ENCODE data around the gene TMCC1. TPM values are rescaled to one million over a fixed set of nuclear protein-coding genes. Genes with fewer than 3 reads are reported as not detected.

The TMCC1 gene
- total RNA-seq, 4 donors from 2014 or later = 4.1 to 21.8 (median 14.5) TPM

DNA sequence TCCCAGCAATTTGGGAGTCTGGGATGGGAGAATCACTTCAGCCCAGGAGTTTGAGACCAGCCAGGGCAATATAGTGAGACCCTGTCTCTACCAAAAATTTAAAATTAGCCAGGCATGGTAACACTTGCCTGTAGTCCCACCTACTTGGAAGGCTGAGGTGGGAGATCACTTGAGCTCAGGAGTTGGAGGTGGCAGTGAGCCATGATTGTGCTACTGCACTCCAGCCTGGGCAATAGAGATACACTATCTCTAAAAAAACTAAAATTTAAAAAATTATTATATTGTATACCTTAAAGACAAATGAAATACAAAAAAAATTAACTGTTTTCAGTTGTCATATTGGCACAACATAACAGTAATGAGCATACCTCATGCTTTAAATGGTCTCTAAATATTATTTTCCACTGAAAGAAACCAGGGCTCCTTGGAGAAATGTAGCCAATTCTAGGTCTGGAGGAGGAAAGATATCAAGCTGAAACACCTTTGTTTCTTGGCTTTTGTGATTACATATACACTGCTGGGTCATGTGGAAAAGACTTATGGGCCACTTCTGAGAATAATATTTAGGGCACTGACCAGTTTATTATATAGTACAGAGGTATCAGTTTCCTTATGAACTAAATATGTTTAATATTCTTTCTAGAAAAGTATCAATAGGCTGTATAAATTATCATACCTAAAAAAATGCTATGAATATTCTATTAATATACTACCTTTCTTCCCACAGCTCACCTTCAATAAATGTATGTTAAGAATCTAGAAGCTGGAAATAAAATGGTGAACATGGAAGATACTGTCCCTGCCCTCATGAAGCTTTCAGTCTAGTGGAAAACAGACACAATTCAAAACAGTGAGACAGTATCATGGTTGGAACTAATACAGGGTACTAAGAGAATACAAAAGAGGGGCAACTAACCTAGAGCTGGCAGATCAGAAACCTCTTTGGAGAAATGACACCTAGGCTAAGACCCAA is 119.5 kb downstream of the TMCC1 start:
- H3K27ac ChIP-seq = no peak overlapping the region
- TF ChIP-seq POLR2AphosphoS5 (IDR thresholded peaks at IDR 0.05) (no peak), POLR2A (IDR thresholded peaks at IDR 0.05) (no peak), EP300 (IDR thresholded peaks at IDR 0.05; ENCODE audit: low read depth) (no peak)
- TF ChIP-seq, protein P1, sequence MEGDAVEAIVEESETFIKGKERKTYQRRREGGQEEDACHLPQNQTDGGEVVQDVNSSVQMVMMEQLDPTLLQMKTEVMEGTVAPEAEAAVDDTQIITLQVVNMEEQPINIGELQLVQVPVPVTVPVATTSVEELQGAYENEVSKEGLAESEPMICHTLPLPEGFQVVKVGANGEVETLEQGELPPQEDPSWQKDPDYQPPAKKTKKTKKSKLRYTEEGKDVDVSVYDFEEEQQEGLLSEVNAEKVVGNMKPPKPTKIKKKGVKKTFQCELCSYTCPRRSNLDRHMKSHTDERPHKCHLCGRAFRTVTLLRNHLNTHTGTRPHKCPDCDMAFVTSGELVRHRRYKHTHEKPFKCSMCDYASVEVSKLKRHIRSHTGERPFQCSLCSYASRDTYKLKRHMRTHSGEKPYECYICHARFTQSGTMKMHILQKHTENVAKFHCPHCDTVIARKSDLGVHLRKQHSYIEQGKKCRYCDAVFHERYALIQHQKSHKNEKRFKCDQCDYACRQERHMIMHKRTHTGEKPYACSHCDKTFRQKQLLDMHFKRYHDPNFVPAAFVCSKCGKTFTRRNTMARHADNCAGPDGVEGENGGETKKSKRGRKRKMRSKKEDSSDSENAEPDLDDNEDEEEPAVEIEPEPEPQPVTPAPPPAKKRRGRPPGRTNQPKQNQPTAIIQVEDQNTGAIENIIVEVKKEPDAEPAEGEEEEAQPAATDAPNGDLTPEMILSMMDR (IDR thresholded peaks at IDR 0.05) = no peak
- H3K27me3 ChIP-seq = no peaks in the 10 kb centered on the region
- no peaks in the 10 kb centered on the region for H3K9me3 ChIP-seq
- H3K4me1 ChIP-seq = peaks cover 0 to 6% (median 0%) of the 10 kb centered on the region in 4 donors
- in situ Hi-C loops (cut with MboI; ENCODE audit: low pct_ligation_motif_present in 1 of 4, low pct_unique_long_range_greater_than_20kb in 1 of 4, low sequenced_read_pairs in 3 of 4) = no loop called here
- no peaks in the 10 kb centered on the region for H3K36me3 ChIP-seq
- intact Hi-C loops (cut with DNase I; ENCODE audit: low total_unique reads) = no loop called here
- H3K4me3 ChIP-seq = no peak overlapping the region
- DNase-seq = no peak

DNA sequence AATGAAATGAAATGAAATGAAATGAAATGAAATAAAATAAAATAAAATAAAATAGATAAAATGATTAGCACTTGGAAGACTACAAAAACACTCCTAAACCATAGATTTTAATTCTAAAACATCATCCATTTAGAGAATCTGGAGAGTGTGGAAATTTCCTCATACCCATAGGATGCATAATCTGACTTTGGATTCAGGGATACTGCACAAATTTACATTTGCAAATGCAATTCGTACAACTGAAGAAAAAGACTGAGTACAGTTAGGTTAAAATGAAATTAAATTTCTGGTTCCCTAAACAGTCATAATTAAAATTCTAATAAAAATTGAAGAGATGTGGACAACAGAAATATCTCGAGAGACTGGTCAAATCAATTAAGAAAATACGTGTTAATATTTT is 122.9 kb downstream of the TMCC1 start:
- intact Hi-C loops (cut with DNase I; ENCODE audit: low total_unique reads) (no loop called here), in situ Hi-C loops (cut with MboI; ENCODE audit: low pct_ligation_motif_present in 1 of 4, low pct_unique_long_range_greater_than_20kb in 1 of 4, low sequenced_read_pairs in 3 of 4) (no loop called here)
- no peak for DNase-seq
- WGBS, 2 donors (ENCODE audit: low coverage in 1 of 2) = 94 to 98% methylated on average over 3 of the region's 3 CpGs
- TF ChIP-seq POLR2A (IDR thresholded peaks at IDR 0.05) (no peak), POLR2AphosphoS5 (IDR thresholded peaks at IDR 0.05) (no peak), EP300 (IDR thresholded peaks at IDR 0.05; ENCODE audit: low read depth) (no peak)
- TF ChIP-seq, protein P1 (IDR thresholded peaks at IDR 0.05) = no peak
- Histone ChIP-seq H3K36me3 (no peaks in the 10 kb centered on the region), H3K4me3 (no peak overlapping the region), H3K27ac (no peak overlapping the region), H3K9me3 (no peaks in the 10 kb centered on the region), H3K4me1 (peaks cover 0 to 6% (median 0%) of the 10 kb centered on the region in 4 donors), H3K27me3 (no peaks in the 10 kb centered on the region)

DNA sequence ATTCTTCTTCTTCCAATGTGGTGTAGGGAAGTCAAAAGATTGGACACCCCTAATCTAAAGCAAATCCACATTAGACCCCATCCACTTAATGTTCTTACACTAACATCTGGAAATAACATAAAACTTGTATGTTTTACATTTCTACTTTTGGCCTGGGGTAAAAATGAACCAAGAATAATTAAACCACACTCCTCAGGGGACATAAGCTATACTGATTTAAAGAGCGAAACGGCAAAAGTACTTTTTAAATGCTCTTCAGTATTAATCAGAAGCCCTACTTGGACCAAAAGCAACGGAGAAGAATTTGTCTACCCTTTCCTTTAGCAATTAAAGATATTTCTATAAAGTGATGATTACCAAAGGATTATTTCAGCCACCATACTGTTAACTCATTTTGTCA is 123.9 kb downstream of the TMCC1 start:
- in situ Hi-C loops (cut with MboI; ENCODE audit: low pct_ligation_motif_present in 1 of 4, low pct_unique_long_range_greater_than_20kb in 1 of 4, low sequenced_read_pairs in 3 of 4) = no loop called here
- 83 to 97% methylated on average over 3 of the region's 3 CpGs for WGBS, 2 donors (ENCODE audit: low coverage in 1 of 2)
- TF ChIP-seq POLR2AphosphoS5 (IDR thresholded peaks at IDR 0.05) (no peak), EP300 (IDR thresholded peaks at IDR 0.05; ENCODE audit: low read depth) (no peak), POLR2A (IDR thresholded peaks at IDR 0.05) (no peak)
- TF ChIP-seq, protein P1 (IDR thresholded peaks at IDR 0.05) = no peak

DNA sequence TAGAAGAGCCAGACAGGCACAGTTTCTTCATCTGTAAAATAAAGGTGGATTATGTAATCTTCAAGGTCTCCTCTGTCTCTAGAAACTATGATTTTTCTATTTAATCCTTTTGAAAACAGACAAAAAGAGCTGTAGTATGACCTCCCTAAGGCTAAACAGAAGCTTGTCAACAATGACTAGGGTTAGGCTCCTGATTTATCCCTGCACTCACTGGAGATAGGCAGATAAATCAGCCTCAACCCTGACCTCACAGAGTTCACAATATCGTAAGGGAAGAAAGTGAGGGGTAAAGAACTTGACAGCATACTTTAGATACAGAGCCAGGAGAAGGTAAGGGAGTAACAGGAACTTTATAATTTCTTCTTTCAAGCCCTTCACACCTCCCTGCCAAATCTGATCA is 124.8 kb downstream of the TMCC1 start:
- no peak for DNase-seq
- intact Hi-C loops (cut with DNase I; ENCODE audit: low total_unique reads) (no loop called here), in situ Hi-C loops (cut with MboI; ENCODE audit: low pct_ligation_motif_present in 1 of 4, low pct_unique_long_range_greater_than_20kb in 1 of 4, low sequenced_read_pairs in 3 of 4) (no loop called here)
- H3K9me3 ChIP-seq = no peaks in the 10 kb centered on the region
- TF ChIP-seq EP300 (IDR thresholded peaks at IDR 0.05; ENCODE audit: low read depth) = no peak
- TF ChIP-seq, protein P1 (IDR thresholded peaks at IDR 0.05) = no peak
- TF ChIP-seq POLR2AphosphoS5 (IDR thresholded peaks at IDR 0.05) = no peak
- no peak for TF ChIP-seq POLR2A (IDR thresholded peaks at IDR 0.05)
- no peak overlapping the region for H3K27ac ChIP-seq
- no peaks in the 10 kb centered on the region for H3K36me3 ChIP-seq
- no peak overlapping the region for H3K4me3 ChIP-seq
- peaks cover 0 to 6% (median 0%) of the 10 kb centered on the region in 4 donors for H3K4me1 ChIP-seq
- WGBS, 2 donors (ENCODE audit: low coverage in 1 of 2) = 91% methylated on average over 1 of the region's 1 CpG; no CpG with 5 or more reads in 1 of the 2 donors
- no peaks in the 10 kb centered on the region for H3K27me3 ChIP-seq

More for the DNA sequence above, 123.9 kb downstream of the TMCC1 start:
- H3K27ac ChIP-seq = no peak overlapping the region
- H3K36me3 ChIP-seq = no peaks in the 10 kb centered on the region
- no peaks in the 10 kb centered on the region for H3K27me3 ChIP-seq
- intact Hi-C loops (cut with DNase I; ENCODE audit: low total_unique reads) = no loop called here
- peaks cover 0 to 6% (median 0%) of the 10 kb centered on the region in 4 donors for H3K4me1 ChIP-seq
- DNase-seq = no peak
- H3K4me3 ChIP-seq = no peak overlapping the region
- H3K9me3 ChIP-seq = no peaks in the 10 kb centered on the region

Data from transverse colon (tissue), 4 donors.